Choroid plexus epithelial cell (primary cell): Measurements from ENCODE around the gene CRHR1.

Experiments used
- DNase-seq: peaks from one replicate; pipeline ENCODE4 v3.0.0-alpha.2; 2010; ENCODE audit warnings: low read depth
- H3K4me3 ChIP-seq: 2 replicates; pipeline ENCODE4 v1.5.1; 2011; ENCODE audit warnings: low read depth, mild to moderate bottlenecking, control low read depth, low read length, moderate library complexity
- CTCF ChIP-seq: conservative IDR thresholded peaks from 2 replicates; pipeline ENCODE4 v1.5.1; 2011; ENCODE audit warnings: low read depth, mild to moderate bottlenecking, control low read depth, inconsistent platforms, low read length, moderate library complexity

Gene CRHR1

DNA sequence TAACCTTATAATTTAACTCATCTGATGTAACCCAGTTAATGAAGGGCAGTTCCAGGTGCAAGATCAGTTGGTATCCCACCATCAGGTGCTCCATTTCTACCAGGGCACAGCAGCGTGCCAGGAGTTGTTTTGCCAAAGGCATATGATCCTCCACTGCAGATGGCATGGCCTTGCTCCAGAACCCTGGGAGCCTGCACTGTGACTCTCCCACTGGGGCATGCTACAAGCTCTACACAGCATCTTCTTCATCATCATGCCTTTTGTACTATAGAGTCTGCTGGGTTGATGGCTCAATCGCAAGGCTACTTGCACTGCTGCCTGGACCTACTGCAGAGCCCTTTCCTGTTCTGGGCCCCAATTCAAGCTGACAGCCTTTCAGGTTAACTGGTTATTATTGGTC lies 98.9 kb downstream of the CRHR1 start:
- TF ChIP-seq CTCF = no peak
- H3K4me3 ChIP-seq = no peak overlapping the region
- DNase-seq = no peak
